K562 (cell line): Measurements from ENCODE around the gene NAT8L. TPM values are rescaled to one million over a fixed set of nuclear protein-coding genes. Genes with fewer than 3 reads are reported as not detected.
A peak's percentile ranks its signal among the peaks of the same experiment; 100 is the strongest.

Experiments used
- ATAC-seq: fragments of 200-7000 bp; cut with Tn5 transposase; 3 replicates; pipeline ENCODE4 v1.9.1; 2020; ENCODE audit warnings: moderate library complexity
- BruUV-seq: library from RNA; stranded (reverse); fragments of 400-500 nt; replicated peaks from 2 replicates; lab custom pipeline; 2021; lab: Mats Ljungman, UMichigan
- CTCF ChIA-PET: fragments of 300-600 bp; formaldehyde crosslinking; extraction: SDS; loops from one replicate; lab custom pipeline; 2021; ENCODE audit warnings: low intra/inter-chr PET ratio; lab: Yijun Ruan, JAX
- POLR2A ChIA-PET: fragments of 300-600, 350-650 bp; sonication (Branson Sonifier 250); formaldehyde crosslinking; extraction: SDS; loops from one replicate; lab custom pipeline; 2021; ENCODE audit warnings: antibody characterized with exemption, inconsistent platforms; lab: Yijun Ruan, JAX
- DNase-seq, 4 experiments: peaks; one replicate each; pipeline versions ENCODE4 v3.0.0 to v3.0.0-alpha.2; 2011 to 2018; ENCODE audit warnings: low spot score in 3 of 4, mixed read lengths in 3 of 4; ENCODE audit errors: extremely low read depth in 1 of 4
- FAIRE-seq: peaks from 2 replicates; lab custom pipeline; 2011; peaks lifted over from hg19 to GRCh38; lab: Jason Lieb, UNC
- H2AFZ ChIP-seq: 2 replicates; pipeline ENCODE4 v1.6.0; 2011; ENCODE audit warnings: low read depth, low read length, control low read depth, inconsistent platforms
- H3K27ac ChIP-seq: fragments of 200-600 bp; 3 replicates; pipeline ENCODE4 v1.8.0; 2011; ENCODE audit warnings: low read depth, mild to moderate bottlenecking, control low read depth, inconsistent platforms, low read length, moderate library complexity, mixed read lengths; ENCODE audit errors: extremely low read depth
- H3K27me3 ChIP-seq, 2 experiments: fragments of 300-600 bp in 1 of 2; 2 replicates in 1 of 2; 3 replicates in 1 of 2; pipeline versions ENCODE4 v1.6.0 to v1.8.0; 2011; ENCODE audit warnings: inconsistent platforms in 2 of 2, low read length in 2 of 2, mild to moderate bottlenecking in 1 of 2, mixed read lengths in 1 of 2, moderate library complexity in 1 of 2; ENCODE audit not compliant: control insufficient read depth in 2 of 2, insufficient read depth in 2 of 2
- H3K36me3 ChIP-seq: fragments of 300-600 bp; 3 replicates; pipeline ENCODE4 v1.8.0; 2011; ENCODE audit warnings: mild to moderate bottlenecking, low read length, inconsistent platforms; ENCODE audit not compliant: control insufficient read depth, insufficient read depth
- H3K4me1 ChIP-seq, 2 experiments: fragments of 200-600 bp in 1 of 2; replicated peaks in 1 of 2; 2 replicates in 1 of 2; 3 replicates in 1 of 2; pipeline versions ENCODE4 v1.5.1 to v1.8.0; 2011; ENCODE audit warnings: inconsistent platforms in 2 of 2, low read length in 2 of 2, mild to moderate bottlenecking in 1 of 2, mixed read lengths in 1 of 2, moderate library complexity in 1 of 2; ENCODE audit not compliant: control insufficient read depth in 2 of 2, insufficient read depth in 2 of 2
- H3K4me2 ChIP-seq: 2 replicates; pipeline ENCODE4 v1.6.1; 2011; ENCODE audit warnings: low read length, control low read depth, inconsistent platforms, mixed read lengths; ENCODE audit not compliant: insufficient read depth
- H3K4me3 ChIP-seq: fragments of 200-600 bp; sonication (generic), shearing (Covaris generic); 2 replicates; pipeline ENCODE4 v1.5.1; 2016; ENCODE audit warnings: control low read depth, inconsistent platforms
- H3K79me2 ChIP-seq: fragments of 200-600 bp; 3 replicates; pipeline ENCODE4 v1.8.0; 2011; ENCODE audit warnings: low read length, inconsistent platforms; ENCODE audit not compliant: control insufficient read depth, insufficient read depth
- H3K9ac ChIP-seq, 2 experiments: 2 replicates each; pipeline versions ENCODE4 v1.6.0 to v1.6.1; 2011; ENCODE audit warnings: low read depth in 2 of 2, low read length in 2 of 2, control low read depth in 1 of 2, inconsistent platforms in 1 of 2, mild to moderate bottlenecking in 1 of 2, mixed read lengths in 1 of 2; ENCODE audit not compliant: insufficient read depth in 1 of 2
- H3K9me1 ChIP-seq: one replicate; pipeline ENCODE4 v1.6.0; 2011; ENCODE audit warnings: inconsistent platforms, mild to moderate bottlenecking, low read length, moderate library complexity; ENCODE audit not compliant: control insufficient read depth, insufficient read depth
- H3K9me3 ChIP-seq: replicated peaks from 2 replicates; pipeline ENCODE4 v1.5.1; 2011; ENCODE audit warnings: low read depth, low read length, inconsistent platforms; ENCODE audit not compliant: control insufficient read depth, insufficient read depth
- H4K20me1 ChIP-seq: replicated peaks from 2 replicates; pipeline ENCODE4 v1.6.1; 2011; ENCODE audit warnings: low read length, inconsistent platforms, mixed read lengths; ENCODE audit not compliant: control insufficient read depth, insufficient read depth
- BCOR ChIP-seq: fragments of 450-650 bp; IDR thresholded peaks from 2 replicates; pipeline ENCODE4 v1.6.1; 2016
- NFIC ChIP-seq: fragments of 450-650 bp; IDR thresholded peaks from 2 replicates; pipeline ENCODE4 v1.6.1; 2017; ENCODE audit warnings: mild to moderate bottlenecking, inconsistent platforms
- OTX1 ChIP-seq: fragments of 450-650 bp; formaldehyde crosslinking; IDR thresholded peaks from 2 replicates; pipeline ENCODE4 v1.4.0; 2022; ENCODE audit warnings: mild to moderate bottlenecking
- STAT5A ChIP-seq: IDR thresholded peaks from 2 replicates; pipeline ENCODE4 v1.6.1; 2012; ENCODE audit warnings: low read length, inconsistent platforms, borderline replicate concordance
- WGBS: fragments of 100-300 bp; shearing (Covaris generic); methylation state at CpG from one replicate; pipeline ENCODE4 v1.1.6; 2016; ENCODE audit warnings: low coverage, mixed read lengths; ENCODE audit not compliant: insufficient coverage; ENCODE audit errors: missing lambda C conversion rate; 5-methylcytosine and 5-hydroxymethylcytosine counted together
- in situ Hi-C: fragments of 300-500 bp; cut with MboI; formaldehyde crosslinking; loops from 4 replicates; pipeline ENCODE4 v1.15.0; 2018; ENCODE audit warnings: inconsistent platforms, mixed read lengths
- intact Hi-C: fragments of 100-400 bp; cut with micrococcal nuclease; formaldehyde crosslinking; loops from 2 replicates; pipeline ENCODE4 v1.14.2; 2022
- polyA plus RNA-seq, 8 experiments: library from polyadenylated mRNA; depleted of rRNA in 4 of 8; stranded (reverse) in 5 of 8; unstranded in 3 of 8; fragments of >200 nt; fragmentation: Nextera tagmentation in 2 of 8; fragmentation: Illumina TruSeq in 1 of 8; extraction: Ambion mirVana in 2 of 8; extraction: Trizol in 1 of 8; gene quantifications; 2 replicates each; pipeline versions ENCODE4 v1.2.1 to v1.2.3, GENCODE V29; 2011 to 2014; ENCODE audit warnings: inconsistent platforms in 1 of 8, missing spikeins in 1 of 8
- total RNA-seq, 7 experiments: library from RNA; depleted of rRNA in 6 of 7; stranded (reverse); fragments of >200 nt in 6 of 7; fragmentation: Illumina TruSeq in 2 of 7; extraction: Trizol in 2 of 7; gene quantifications; 2 replicates each; pipeline versions ENCODE4 v1.2.1 to v1.2.3, GENCODE V29; 2011 to 2021; ENCODE audit warnings: low replicate concordance in 1 of 7

NAT8L gene
- total and polyA plus RNA-seq, 9 of the 15 experiments (the other 6 are each of a cell fraction or from before 2014, with no cell fraction given), result 0.06 to 11.0 (median 1.5) TPM

DNA sequence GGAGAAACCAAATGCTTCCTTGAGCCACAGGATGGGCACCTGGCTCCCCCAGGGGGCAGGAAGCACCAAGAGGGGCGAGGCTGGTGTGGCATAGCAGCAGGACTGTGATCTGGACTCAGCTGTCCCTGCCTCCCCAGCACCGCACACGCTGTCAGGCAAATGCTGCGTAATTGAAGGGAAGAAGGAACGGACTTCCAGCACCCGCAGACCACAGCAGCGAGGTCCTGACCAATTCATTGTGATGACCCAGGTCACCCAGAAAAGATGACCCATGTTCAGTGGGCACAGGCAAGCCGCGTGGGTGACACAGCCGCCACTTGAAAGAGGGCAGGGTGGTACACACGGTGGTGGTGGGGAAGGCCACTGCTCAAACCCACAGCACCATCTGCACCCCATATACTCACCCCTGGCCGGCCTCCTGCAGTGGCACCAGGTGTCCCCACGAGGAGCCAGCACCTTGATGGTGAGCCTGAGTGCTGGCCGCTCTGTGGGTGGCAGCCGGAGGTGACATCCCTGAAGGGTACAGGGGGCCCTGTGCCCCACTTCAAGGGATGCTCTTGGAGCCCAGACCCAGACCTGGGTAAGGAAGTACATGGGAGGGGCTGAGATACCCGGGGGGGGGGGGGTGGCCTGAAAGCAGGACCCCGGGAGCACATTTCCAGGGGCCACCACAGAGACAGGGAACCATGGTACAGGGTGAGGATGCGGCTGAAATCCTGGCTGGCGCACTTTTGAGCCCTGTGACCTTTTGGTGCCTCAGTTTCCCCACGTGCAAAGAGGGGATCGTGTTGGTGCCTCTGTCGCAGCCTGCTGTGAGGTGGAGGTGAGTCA, 11.5 kb downstream of the NAT8L start:
- 23% methylated on average over 22 of the region's 22 CpGs for WGBS
- CTCF ChIA-PET, result no interaction called here
- DNase-seq (no peak), ATAC-seq (no peak), FAIRE-seq (no peak)
- Histone ChIP-seq H3K27ac (no peak overlapping the region), H3K4me1 (peaks cover 3 to 78% of the 10 kb centered on the region in 2 experiments; a peak in 3 of 5 replicates), H3K36me3 (no peaks in the 10 kb centered on the region), H3K27me3 (no peaks in the 10 kb centered on the region; a peak in 1 of 5 replicates), H3K9me1 (no peaks in the 10 kb centered on the region), H3K79me2 (no peaks in the 10 kb centered on the region), H4K20me1 (no peaks in the 10 kb centered on the region), H3K4me3 (no peak overlapping the region), H2AFZ (no peak overlapping the region), H3K9me3 (no peaks in the 10 kb centered on the region), H3K9ac (peak overlapping the region in 1 of 2 experiments; percentile 76; a peak in 2 of 4 replicates), H3K4me2 (no peak overlapping the region)
- no TSS peak for BruUV-seq
- POLR2A ChIA-PET, result interaction anchor here (1.0 to 1.2 kb wide), 2 partner anchors 11 to 17 kb away, joined by 3 to 4 read pairs; partner anchors contain the start of gene NAT8L
- in situ Hi-C loops, result no loop called here
- intact Hi-C loops, result no loop called here
- TF ChIP-seq OTX1 (no peak), STAT5A (no peak), NFIC (no peak), BCOR (0 out of 2 replicates have a peak, but pooled peaks have one; percentile 15)
